ENCODE measurements around the gene EAF2. TPM values are rescaled to one million over a fixed set of nuclear protein-coding genes. Genes with fewer than 3 reads are reported as not detected.

The EAF2 gene
- polyA plus RNA-seq, 1 donor = 6.0 TPM

Other genes with a start within 250 kb of the EAF2 start
- gene FBXO40, start 241.8 kb upstream of the EAF2 start, polyA plus RNA-seq = not detected
- 16.4 TPM for gene HCLS1, start 174.3 kb upstream of the EAF2 start, polyA plus RNA-seq
- 53.9 TPM for gene GOLGB1, start 85.5 kb upstream of the EAF2 start, polyA plus RNA-seq
- 33.7 TPM for gene IQCB1, start 149 bp upstream of the EAF2 start, polyA plus RNA-seq
- gene SLC15A2, start 59.2 kb downstream of the EAF2 start, polyA plus RNA-seq = 3.2 TPM
- gene ILDR1, start 187.0 kb downstream of the EAF2 start, polyA plus RNA-seq = 3.2 TPM
- gene CD86, start 220.2 kb downstream of the EAF2 start, polyA plus RNA-seq = 3.3 TPM

All from large intestine (tissue), 1 donor.